Measurements from ENCODE around the gene TRIOBP.

DNA sequence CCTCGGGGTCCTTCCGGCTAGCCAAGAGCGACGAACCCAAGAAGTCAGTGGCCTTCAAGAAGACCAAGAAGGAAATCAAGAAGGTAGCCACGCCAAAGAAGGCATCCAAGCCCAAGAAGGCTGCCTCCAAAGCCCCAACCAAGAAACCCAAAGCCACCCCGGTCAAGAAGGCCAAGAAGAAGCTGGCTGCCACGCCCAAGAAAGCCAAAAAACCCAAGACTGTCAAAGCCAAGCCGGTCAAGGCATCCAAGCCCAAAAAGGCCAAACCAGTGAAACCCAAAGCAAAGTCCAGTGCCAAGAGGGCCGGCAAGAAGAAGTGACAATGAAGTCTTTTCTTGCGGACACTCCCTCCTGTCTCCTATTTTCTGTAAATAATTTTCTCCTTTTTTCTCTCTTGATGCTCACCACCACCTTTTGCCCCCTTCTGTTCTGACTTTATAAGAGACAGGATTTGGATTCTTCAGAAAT lies 109.0 kb downstream of the TRIOBP start:
- TF ChIP-seq, protein P1, sequence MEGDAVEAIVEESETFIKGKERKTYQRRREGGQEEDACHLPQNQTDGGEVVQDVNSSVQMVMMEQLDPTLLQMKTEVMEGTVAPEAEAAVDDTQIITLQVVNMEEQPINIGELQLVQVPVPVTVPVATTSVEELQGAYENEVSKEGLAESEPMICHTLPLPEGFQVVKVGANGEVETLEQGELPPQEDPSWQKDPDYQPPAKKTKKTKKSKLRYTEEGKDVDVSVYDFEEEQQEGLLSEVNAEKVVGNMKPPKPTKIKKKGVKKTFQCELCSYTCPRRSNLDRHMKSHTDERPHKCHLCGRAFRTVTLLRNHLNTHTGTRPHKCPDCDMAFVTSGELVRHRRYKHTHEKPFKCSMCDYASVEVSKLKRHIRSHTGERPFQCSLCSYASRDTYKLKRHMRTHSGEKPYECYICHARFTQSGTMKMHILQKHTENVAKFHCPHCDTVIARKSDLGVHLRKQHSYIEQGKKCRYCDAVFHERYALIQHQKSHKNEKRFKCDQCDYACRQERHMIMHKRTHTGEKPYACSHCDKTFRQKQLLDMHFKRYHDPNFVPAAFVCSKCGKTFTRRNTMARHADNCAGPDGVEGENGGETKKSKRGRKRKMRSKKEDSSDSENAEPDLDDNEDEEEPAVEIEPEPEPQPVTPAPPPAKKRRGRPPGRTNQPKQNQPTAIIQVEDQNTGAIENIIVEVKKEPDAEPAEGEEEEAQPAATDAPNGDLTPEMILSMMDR (conservative IDR thresholded peaks at IDR 0.05; ENCODE audit: low read length): no peak
- TF ChIP-seq EZH2phosphoT487 (IDR thresholded peaks at IDR 0.05; ENCODE audit: borderline replicate concordance, low read depth, low read length): no peak
